ENCODE results near the gene SPINT1. TPM values are rescaled to one million over a fixed set of nuclear protein-coding genes. Genes with fewer than 3 reads are reported as not detected.

The SPINT1 gene
- total and polyA plus RNA-seq, 2 experiments from 2014 or later, result 5.3 to 9.5 TPM

GRCh38 chr15:40872791-40873693 is 29.2 kb downstream of the SPINT1 start:
- Histone ChIP-seq H3K9me3 (ENCODE audit: low read depth) (no peaks in the 10 kb centered on the region), H3K27ac (no peak overlapping the region), H3K4me3 (peak overlapping the region; percentile 48), H3K36me3 (no peaks in the 10 kb centered on the region), H3K4me1 (ENCODE audit: low read depth) (no peaks in the 10 kb centered on the region), H3K27me3 (peaks cover 9% of the 10 kb centered on the region)
- DNase-seq (ENCODE audit: low read depth in 1 of 2, low spot score in 1 of 2), result no peak
- TF ChIP-seq, protein P1, sequence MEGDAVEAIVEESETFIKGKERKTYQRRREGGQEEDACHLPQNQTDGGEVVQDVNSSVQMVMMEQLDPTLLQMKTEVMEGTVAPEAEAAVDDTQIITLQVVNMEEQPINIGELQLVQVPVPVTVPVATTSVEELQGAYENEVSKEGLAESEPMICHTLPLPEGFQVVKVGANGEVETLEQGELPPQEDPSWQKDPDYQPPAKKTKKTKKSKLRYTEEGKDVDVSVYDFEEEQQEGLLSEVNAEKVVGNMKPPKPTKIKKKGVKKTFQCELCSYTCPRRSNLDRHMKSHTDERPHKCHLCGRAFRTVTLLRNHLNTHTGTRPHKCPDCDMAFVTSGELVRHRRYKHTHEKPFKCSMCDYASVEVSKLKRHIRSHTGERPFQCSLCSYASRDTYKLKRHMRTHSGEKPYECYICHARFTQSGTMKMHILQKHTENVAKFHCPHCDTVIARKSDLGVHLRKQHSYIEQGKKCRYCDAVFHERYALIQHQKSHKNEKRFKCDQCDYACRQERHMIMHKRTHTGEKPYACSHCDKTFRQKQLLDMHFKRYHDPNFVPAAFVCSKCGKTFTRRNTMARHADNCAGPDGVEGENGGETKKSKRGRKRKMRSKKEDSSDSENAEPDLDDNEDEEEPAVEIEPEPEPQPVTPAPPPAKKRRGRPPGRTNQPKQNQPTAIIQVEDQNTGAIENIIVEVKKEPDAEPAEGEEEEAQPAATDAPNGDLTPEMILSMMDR (IDR thresholded peaks at IDR 0.05; ENCODE audit: low read depth, low read length), result no peak

DNA sequence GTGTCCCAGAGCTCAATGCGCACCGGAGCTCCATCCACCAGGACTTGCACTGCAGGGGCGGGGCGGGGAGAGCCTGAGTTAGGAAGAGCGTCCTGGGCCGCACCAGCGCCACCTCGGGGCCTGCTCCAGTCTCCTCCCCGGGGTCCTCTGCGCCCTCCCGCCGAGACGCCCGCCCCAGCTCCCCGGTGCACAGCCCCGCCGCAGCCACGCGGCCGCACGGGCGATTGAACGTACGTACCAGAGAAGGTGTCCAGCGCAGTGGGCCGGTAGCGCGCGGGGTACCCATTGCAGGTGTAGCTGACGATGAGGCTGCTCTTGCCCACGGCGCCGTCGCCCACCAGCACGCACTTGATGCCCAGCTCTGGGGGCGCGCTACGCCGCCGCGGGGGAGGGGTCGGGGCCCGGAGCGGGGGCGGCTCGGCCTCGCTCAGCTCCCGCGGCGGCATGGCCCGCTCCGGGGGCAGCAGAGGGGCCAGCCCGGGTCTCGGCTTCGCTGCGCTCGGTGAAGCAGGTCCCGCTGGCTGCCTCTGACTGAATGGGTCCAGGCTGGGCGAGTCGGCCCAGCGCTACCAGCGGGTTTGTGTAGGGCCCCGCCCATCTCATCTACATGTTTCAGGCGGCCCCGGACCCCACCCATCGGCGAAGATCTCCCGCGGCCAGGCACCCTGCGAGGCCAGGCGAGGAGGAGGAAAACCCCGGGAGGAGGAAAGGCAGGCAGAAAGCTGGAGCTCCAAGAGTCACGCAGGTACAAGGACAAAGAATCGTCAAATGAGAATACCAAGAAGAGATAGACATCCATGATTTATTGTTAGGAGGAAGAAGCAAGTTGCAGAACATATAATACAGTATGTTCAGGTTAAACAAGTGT is 30.1 kb downstream of the SPINT1 start, which contains the start of gene RHOV:
Gene RHOV (minus strand): TSS at position 541 of the 868 bp plus-strand sequence. CDS start 95 bp downstream, at position 446.
- TF ChIP-seq, protein P1 (IDR thresholded peaks at IDR 0.05; ENCODE audit: low read depth, low read length), result peak; percentile 36
- Histone ChIP-seq H3K27ac (no peak within 1 kb of the TSS), H3K9me3 (ENCODE audit: low read depth) (no peaks in the 10 kb centered on the region)

GRCh38 chr15:40875991-40876730 is 32.3 kb downstream of the SPINT1 start:
- Histone ChIP-seq H3K27ac (no peak overlapping the region), H3K4me1 (ENCODE audit: low read depth) (no peaks in the 10 kb centered on the region), H3K27me3 (peaks cover 9% of the 10 kb centered on the region), H3K36me3 (no peaks in the 10 kb centered on the region), H3K4me3 (no peak overlapping the region), H3K9me3 (ENCODE audit: low read depth) (no peaks in the 10 kb centered on the region)
- no peak for DNase-seq (ENCODE audit: low read depth in 1 of 2, low spot score in 1 of 2)
- TF ChIP-seq, protein P1 (IDR thresholded peaks at IDR 0.05; ENCODE audit: low read depth, low read length), result no peak

More for the DNA sequence above, 30.1 kb downstream of the SPINT1 start, which contains the start of gene RHOV:
- DNase-seq (ENCODE audit: low read depth in 1 of 2, low spot score in 1 of 2), result peak; percentile 46 to 85
- H3K4me1 ChIP-seq (ENCODE audit: low read depth), result no peaks in the 10 kb centered on the region
- no peaks in the 10 kb centered on the region for H3K36me3 ChIP-seq
- H3K4me3 ChIP-seq, result peak within 1 kb of the TSS; percentile 48
- peaks cover 9% of the 10 kb centered on the region for H3K27me3 ChIP-seq

GRCh38 chr15:40877694-40878093 is 33.8 kb downstream of the SPINT1 start:
- H3K27me3 ChIP-seq, result peaks cover 8% of the 10 kb centered on the region
- no peaks in the 10 kb centered on the region for H3K9me3 ChIP-seq (ENCODE audit: low read depth)
- no peaks in the 10 kb centered on the region for H3K36me3 ChIP-seq
- no peak overlapping the region for H3K4me3 ChIP-seq
- H3K27ac ChIP-seq, result no peak overlapping the region
- TF ChIP-seq, protein P1 (IDR thresholded peaks at IDR 0.05; ENCODE audit: low read depth, low read length), result no peak
- DNase-seq (ENCODE audit: low read depth in 1 of 2, low spot score in 1 of 2), result no peak
- no peaks in the 10 kb centered on the region for H3K4me1 ChIP-seq (ENCODE audit: low read depth)

DNA sequence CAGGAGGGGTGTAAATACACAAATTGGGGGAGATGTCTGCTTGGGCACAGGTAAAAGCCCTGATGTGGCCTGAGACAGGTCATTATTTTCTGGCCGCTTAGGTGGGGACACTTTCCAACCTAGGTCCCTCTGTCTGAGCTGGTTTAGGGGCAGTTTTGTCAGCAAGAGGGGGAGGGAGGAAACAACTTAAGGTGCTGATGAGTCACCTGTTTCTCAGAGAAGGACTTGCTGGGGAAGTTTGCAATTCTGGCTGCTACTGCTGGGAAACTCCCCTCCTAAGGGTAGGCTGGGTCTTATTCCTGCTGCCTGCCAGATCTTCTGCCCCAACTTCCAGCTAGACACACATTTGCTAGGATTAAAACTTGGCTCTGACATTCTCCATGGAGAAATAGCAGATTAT is 34.9 kb downstream of the SPINT1 start:
- H3K4me3 ChIP-seq, result no peak overlapping the region
- TF ChIP-seq, protein P1 (IDR thresholded peaks at IDR 0.05; ENCODE audit: low read depth, low read length), result no peak
- H3K27me3 ChIP-seq, result no peaks in the 10 kb centered on the region
- no peaks in the 10 kb centered on the region for H3K36me3 ChIP-seq
- H3K4me1 ChIP-seq (ENCODE audit: low read depth), result no peaks in the 10 kb centered on the region
- H3K9me3 ChIP-seq (ENCODE audit: low read depth), result no peaks in the 10 kb centered on the region
- no peak overlapping the region for H3K27ac ChIP-seq
- DNase-seq (ENCODE audit: low read depth in 1 of 2, low spot score in 1 of 2), result no peak

Data from cardiac muscle cell (in vitro differentiated cells and primary cell).